HFF-Myc (cell line): Measurements from ENCODE around the gene SLC38A9.

Experiments used
- DNase-seq: peaks from one replicate; pipeline ENCODE4 v3.0.0-alpha.2; 2011; ENCODE audit warnings: low read depth; ENCODE audit errors: extremely low read depth
- H3K4me3 ChIP-seq: replicated peaks from 2 replicates; pipeline ENCODE4 v1.5.1; 2011; ENCODE audit warnings: low read depth, mild to moderate bottlenecking, control low read depth, low read length
- TF ChIP-seq, protein P1 (sequence below): IDR thresholded peaks from 2 replicates; pipeline ENCODE4 v1.5.1; 2012; ENCODE audit warnings: mild to moderate bottlenecking, low read depth, low read length, control low read depth; ENCODE audit errors: missing control alignments

Gene SLC38A9

DNA sequence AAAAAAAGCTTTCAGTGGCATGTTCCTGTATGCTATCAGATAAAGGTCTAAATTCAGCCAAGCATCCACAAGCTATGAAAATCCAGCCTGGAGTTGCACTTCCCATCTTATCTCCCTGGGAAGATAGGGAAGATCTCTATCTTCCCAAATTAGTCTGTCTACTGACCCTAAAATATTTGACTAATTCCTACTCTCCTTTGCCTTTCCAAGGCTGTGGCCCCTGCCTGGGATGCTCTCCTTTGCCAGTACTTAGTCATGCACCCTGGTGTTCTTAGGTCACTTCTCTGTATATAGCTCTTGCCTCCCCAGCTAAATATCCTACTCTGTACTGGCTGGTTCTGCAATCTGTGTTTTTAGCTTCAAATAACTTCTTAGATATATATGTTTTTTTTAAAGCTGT is 133.4 kb downstream of the SLC38A9 start:
- H3K4me3 ChIP-seq, result no peak overlapping the region
- TF ChIP-seq, protein P1, sequence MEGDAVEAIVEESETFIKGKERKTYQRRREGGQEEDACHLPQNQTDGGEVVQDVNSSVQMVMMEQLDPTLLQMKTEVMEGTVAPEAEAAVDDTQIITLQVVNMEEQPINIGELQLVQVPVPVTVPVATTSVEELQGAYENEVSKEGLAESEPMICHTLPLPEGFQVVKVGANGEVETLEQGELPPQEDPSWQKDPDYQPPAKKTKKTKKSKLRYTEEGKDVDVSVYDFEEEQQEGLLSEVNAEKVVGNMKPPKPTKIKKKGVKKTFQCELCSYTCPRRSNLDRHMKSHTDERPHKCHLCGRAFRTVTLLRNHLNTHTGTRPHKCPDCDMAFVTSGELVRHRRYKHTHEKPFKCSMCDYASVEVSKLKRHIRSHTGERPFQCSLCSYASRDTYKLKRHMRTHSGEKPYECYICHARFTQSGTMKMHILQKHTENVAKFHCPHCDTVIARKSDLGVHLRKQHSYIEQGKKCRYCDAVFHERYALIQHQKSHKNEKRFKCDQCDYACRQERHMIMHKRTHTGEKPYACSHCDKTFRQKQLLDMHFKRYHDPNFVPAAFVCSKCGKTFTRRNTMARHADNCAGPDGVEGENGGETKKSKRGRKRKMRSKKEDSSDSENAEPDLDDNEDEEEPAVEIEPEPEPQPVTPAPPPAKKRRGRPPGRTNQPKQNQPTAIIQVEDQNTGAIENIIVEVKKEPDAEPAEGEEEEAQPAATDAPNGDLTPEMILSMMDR, result no peak
- DNase-seq, result no peak

- no peak for DNase-seq
- TF ChIP-seq, protein P1, result no peak
- no peak overlapping the region for H3K4me3 ChIP-seq
These were observed 134.6 kb downstream of the SLC38A9 start for GRCh38 chr5:55577353-55578060.

GRCh38 chr5:55576661-55577060 is 135.5 kb downstream of the SLC38A9 start:
- TF ChIP-seq, protein P1, result no peak
- no peak for DNase-seq
- no peak overlapping the region for H3K4me3 ChIP-seq
